PC-9 (cell line): ENCODE results near the gene UBE4A. TPM values are rescaled to one million over a fixed set of nuclear protein-coding genes. Genes with fewer than 3 reads are reported as not detected.

ENCODE experiments used
- BruUV-seq: library from RNA; stranded (reverse); fragments of 400-500 nt; replicated peaks from 2 replicates; lab custom pipeline; 2021; lab: Mats Ljungman, UMichigan
- CTCF ChIA-PET: fragments of 300-600 bp; sonication (Branson Sonifier 250); formaldehyde crosslinking; loops from one replicate; lab custom pipeline; 2022; ENCODE audit warnings: antibody characterized with exemption; lab: Charles Lee
- POLR2A ChIA-PET: fragments of 300-600 bp; sonication (Branson Sonifier 250); formaldehyde crosslinking; loops from one replicate; lab custom pipeline; 2022; ENCODE audit warnings: antibody characterized with exemption; ENCODE audit not compliant: unreplicated experiment; lab: Charles Lee
- DNase-seq, 2 experiments: peaks; one replicate each; pipeline versions ENCODE4 v3.0.0 to v3.0.0-alpha.2; 2015 to 2022; ENCODE audit warnings: mixed read lengths in 1 of 2
- H2AFZ ChIP-seq: fragments of 200-600 bp; sonication (generic); 2 replicates; pipeline ENCODE4 v1.8.1; 2017; ENCODE audit warnings: antibody characterized with exemption
- H3F3A ChIP-seq: fragments of 200-600 bp; sonication (generic); 2 replicates; pipeline ENCODE4 v1.8.1; 2017; ENCODE audit warnings: antibody characterized with exemption, mild to moderate bottlenecking, low read depth; ENCODE audit not compliant: insufficient read depth
- H3K27ac ChIP-seq: fragments of 200-600 bp; sonication (generic); 2 replicates; pipeline ENCODE4 v1.6.1; 2016; ENCODE audit warnings: mixed run types
- H3K27me3 ChIP-seq: fragments of 200-600 bp; sonication (generic); 2 replicates; pipeline ENCODE4 v1.6.1; 2016; ENCODE audit warnings: low read depth, mixed run types; ENCODE audit not compliant: insufficient read depth
- H3K36me3 ChIP-seq: fragments of 200-600 bp; sonication (generic); 2 replicates; pipeline ENCODE4 v1.6.1; 2016; ENCODE audit warnings: low read depth, mixed run types
- H3K4me1 ChIP-seq: fragments of 200-600 bp; sonication (generic); replicated peaks from 2 replicates; pipeline ENCODE4 v1.6.1; 2016; ENCODE audit warnings: mixed run types; ENCODE audit not compliant: insufficient read depth
- H3K4me2 ChIP-seq: fragments of 200-600 bp; sonication (generic); 2 replicates; pipeline ENCODE4 v1.6.1; 2017; ENCODE audit warnings: mixed run types
- H3K4me3 ChIP-seq: fragments of 200-600 bp; sonication (generic); 2 replicates; pipeline ENCODE4 v1.6.1; 2016; ENCODE audit warnings: mixed run types
- H3K79me2 ChIP-seq: fragments of 200-600 bp; sonication (generic); 2 replicates; pipeline ENCODE4 v1.6.1; 2017; ENCODE audit warnings: low read depth, mixed run types
- H3K9me2 ChIP-seq: fragments of 200-600 bp; sonication (generic); 2 replicates; pipeline ENCODE4 v1.8.1; 2017; ENCODE audit warnings: mild to moderate bottlenecking; ENCODE audit not compliant: insufficient read depth
- H3K9me3 ChIP-seq: fragments of 200-600 bp; sonication (generic); 2 replicates; pipeline ENCODE4 v1.8.1; 2016; ENCODE audit warnings: low read depth; ENCODE audit not compliant: insufficient read depth
- H4K20me1 ChIP-seq: fragments of 200-600 bp; sonication (generic); 2 replicates; pipeline ENCODE4 v1.8.1; 2017; ENCODE audit not compliant: insufficient read depth
- EZH2 ChIP-seq: fragments of 200-600 bp; sonication (generic); IDR thresholded peaks from 2 replicates; pipeline ENCODE4 v1.8.0; 2017; ENCODE audit warnings: antibody characterized with exemption, low read depth
- intact Hi-C: fragments of 100-400 bp; cut with micrococcal nuclease; formaldehyde crosslinking; loops from one replicate; pipeline ENCODE4 v1.10.0; 2022; ENCODE audit not compliant: unreplicated experiment
- total RNA-seq: library from RNA; stranded (reverse); gene quantifications from 2 replicates; pipeline ENCODE4 v1.2.3, GENCODE V29; 2021
- TF ChIP-seq, protein P1 (sequence below): fragments of 200-600 bp; sonication (generic); conservative IDR thresholded peaks from 2 replicates; pipeline ENCODE4 v1.6.1; 2017; ENCODE audit warnings: mixed run types, antibody characterized with exemption, mild to moderate bottlenecking, moderate library complexity

Gene UBE4A
- total RNA-seq, 1 experiment from 2014 or later, result 30.9 TPM

DNA sequence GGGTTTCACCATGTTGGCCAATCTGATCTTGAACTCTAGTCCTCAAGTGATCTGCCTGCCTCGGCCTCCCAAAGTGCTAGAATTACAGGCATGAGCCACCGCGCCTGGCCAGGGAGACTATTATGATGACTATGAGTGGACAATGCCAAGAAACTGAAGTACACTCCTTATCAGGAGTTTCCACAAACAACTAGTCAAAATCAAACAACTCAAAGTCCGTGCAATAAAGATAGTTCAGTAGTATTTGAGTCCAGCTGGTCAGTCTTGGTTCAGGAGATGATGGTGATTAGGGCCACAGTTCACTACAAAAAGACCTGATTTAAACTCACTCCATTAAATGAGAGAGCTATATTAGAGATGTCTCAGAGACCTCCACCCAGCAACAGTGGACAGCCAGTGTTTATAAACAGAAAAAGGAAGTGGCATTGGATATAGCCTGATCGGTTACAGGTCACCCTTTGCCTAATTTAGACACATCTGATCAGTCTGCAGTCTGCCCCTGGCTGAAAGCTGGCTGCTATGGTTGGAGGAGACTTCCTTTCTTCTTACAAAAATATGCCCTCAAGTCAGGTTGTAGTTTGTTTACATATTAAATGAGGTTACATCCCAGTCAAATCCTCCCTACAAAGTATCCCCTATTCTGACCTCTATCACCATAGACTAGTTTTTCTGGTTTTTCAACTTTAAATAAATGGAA lies 37.9 kb upstream of the UBE4A start:
- no TSS peak for BruUV-seq
- TF ChIP-seq EZH2, result no peak
- TF ChIP-seq, protein P1, sequence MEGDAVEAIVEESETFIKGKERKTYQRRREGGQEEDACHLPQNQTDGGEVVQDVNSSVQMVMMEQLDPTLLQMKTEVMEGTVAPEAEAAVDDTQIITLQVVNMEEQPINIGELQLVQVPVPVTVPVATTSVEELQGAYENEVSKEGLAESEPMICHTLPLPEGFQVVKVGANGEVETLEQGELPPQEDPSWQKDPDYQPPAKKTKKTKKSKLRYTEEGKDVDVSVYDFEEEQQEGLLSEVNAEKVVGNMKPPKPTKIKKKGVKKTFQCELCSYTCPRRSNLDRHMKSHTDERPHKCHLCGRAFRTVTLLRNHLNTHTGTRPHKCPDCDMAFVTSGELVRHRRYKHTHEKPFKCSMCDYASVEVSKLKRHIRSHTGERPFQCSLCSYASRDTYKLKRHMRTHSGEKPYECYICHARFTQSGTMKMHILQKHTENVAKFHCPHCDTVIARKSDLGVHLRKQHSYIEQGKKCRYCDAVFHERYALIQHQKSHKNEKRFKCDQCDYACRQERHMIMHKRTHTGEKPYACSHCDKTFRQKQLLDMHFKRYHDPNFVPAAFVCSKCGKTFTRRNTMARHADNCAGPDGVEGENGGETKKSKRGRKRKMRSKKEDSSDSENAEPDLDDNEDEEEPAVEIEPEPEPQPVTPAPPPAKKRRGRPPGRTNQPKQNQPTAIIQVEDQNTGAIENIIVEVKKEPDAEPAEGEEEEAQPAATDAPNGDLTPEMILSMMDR, result no peak
- Histone ChIP-seq H3K36me3 (no peaks in the 10 kb centered on the region), H3F3A (peaks cover 35% of the 10 kb centered on the region), H3K4me3 (peak overlapping the region; percentile 27; the same call in 1 of the 2 replicates), H3K4me2 (peak overlapping the region; percentile 69), H3K27me3 (no peaks in the 10 kb centered on the region), H3K9me3 (no peaks in the 10 kb centered on the region), H4K20me1 (no peaks in the 10 kb centered on the region), H2AFZ (peak overlapping the region; percentile 2; the same call in 1 of the 2 replicates), H3K27ac (peak overlapping the region; percentile 78), H3K4me1 (peaks cover 66% of the 10 kb centered on the region), H3K9me2 (no peaks in the 10 kb centered on the region), H3K79me2 (no peaks in the 10 kb centered on the region)
- ChIA-PET CTCF (interaction anchor here (0.5 to 0.7 kb wide), 2 partner anchors 26 to 71 kb away, joined by 4 to 5 read pairs; no protein-coding TSS in a partner anchor), POLR2A (no interaction called here)
- peak; percentile 59 to 100 for DNase-seq
- intact Hi-C loops, result no loop called here

DNA sequence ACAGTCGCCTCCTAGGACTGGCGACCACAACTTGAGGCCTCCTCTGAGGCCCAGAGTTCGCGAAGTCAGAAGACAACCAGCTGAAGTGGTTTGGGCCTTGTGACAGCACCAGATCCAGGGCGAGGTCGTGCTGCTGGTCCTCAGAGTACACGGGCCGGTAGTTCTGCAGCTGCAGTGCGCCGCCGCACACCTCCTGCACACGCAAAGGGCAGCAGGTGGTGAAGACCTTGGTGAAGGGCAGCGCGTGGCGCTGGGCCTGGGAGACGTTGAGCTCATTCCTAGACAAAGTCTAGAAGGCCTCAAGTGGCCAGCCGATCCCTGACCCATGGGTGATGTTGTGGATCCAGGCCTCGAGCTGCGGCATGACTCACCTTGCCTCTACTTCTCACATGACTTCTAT lies 36.7 kb upstream of the UBE4A start:
- no peak for DNase-seq
- no TSS peak for BruUV-seq
- Histone ChIP-seq H3K4me2 (peak overlapping the region; percentile 69; the same call in 1 of the 2 replicates), H3K27ac (no peak overlapping the region), H3K27me3 (no peaks in the 10 kb centered on the region), H2AFZ (no peak overlapping the region), H3K4me1 (peaks cover 54% of the 10 kb centered on the region), H3F3A (peaks cover 25% of the 10 kb centered on the region), H3K36me3 (no peaks in the 10 kb centered on the region), H3K79me2 (no peaks in the 10 kb centered on the region), H3K9me3 (no peaks in the 10 kb centered on the region), H3K4me3 (no peak overlapping the region), H4K20me1 (no peaks in the 10 kb centered on the region), H3K9me2 (no peaks in the 10 kb centered on the region)
- ChIA-PET CTCF (no interaction called here), POLR2A (no interaction called here)
- TF ChIP-seq EZH2, result no peak
- TF ChIP-seq, protein P1, result no peak
- intact Hi-C loops, result no loop called here

DNA sequence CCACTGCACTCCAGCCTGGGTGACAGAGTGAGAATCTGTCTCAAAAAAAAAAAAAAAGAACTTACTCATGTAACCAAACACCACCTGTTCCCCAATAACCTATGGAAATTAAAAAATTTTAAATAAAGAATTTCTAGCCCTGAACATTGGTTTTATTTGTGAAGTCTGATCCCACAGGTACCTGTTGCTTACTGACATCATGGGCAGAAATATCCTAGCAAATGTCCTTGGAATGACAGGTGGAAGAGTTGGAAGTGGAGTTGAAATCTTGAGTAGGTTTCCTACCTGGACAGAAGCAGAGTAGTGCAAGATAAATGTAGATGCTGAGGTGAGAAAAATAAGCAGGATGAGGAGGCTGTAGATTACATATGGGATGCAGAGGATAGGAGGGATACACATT lies 34.1 kb upstream of the UBE4A start:
- H3K79me2 ChIP-seq, result no peaks in the 10 kb centered on the region
- peaks cover 28% of the 10 kb centered on the region for H3K4me1 ChIP-seq
- no peaks in the 10 kb centered on the region for H3K9me3 ChIP-seq
- no peak overlapping the region for H2AFZ ChIP-seq
- intact Hi-C loops, result no loop called here
- no peak for TF ChIP-seq EZH2
- TF ChIP-seq, protein P1, result no peak
- no peaks in the 10 kb centered on the region for H3K36me3 ChIP-seq
- BruUV-seq, result no TSS peak
- ChIA-PET CTCF (no interaction called here), POLR2A (no interaction called here)
- H4K20me1 ChIP-seq, result no peaks in the 10 kb centered on the region
- DNase-seq, result peak in 1 of 2 experiments; percentile 18
- no peak overlapping the region for H3K27ac ChIP-seq
- no peak overlapping the region for H3K4me2 ChIP-seq
- H3K9me2 ChIP-seq, result no peaks in the 10 kb centered on the region
- peaks cover 14% of the 10 kb centered on the region for H3F3A ChIP-seq
- H3K27me3 ChIP-seq, result no peaks in the 10 kb centered on the region
- H3K4me3 ChIP-seq, result no peak overlapping the region
